ENCODE data around the gene ZNF385C.

- TF ChIP-seq POLR2AphosphoS5 (IDR thresholded peaks at IDR 0.05; ENCODE audit: low read depth, low read length) (no peak), POLR2A (IDR thresholded peaks at IDR 0.05; ENCODE audit: low read depth, low read length) (no peak), PAX5 (IDR thresholded peaks at IDR 0.05; ENCODE audit: insufficient read depth, low read length, severe bottlenecking) (no peak), SPI1 (IDR thresholded peaks at IDR 0.05; ENCODE audit: low read depth, low read length) (no peak), TAF1 (IDR thresholded peaks at IDR 0.05; ENCODE audit: low read depth, low read length) (no peak), POU2F2 (IDR thresholded peaks at IDR 0.05; ENCODE audit: low read depth, low read length) (no peak)
Observed at GRCh38 chr17:42098730-42099399, 592 bp upstream of the ZNF385C start.

All from GM12891 (cell line).